GM19328 (cell line): ENCODE data around the gene SEMA3F.
"Not testable (repeated sequence)": the region's sequence is repeated elsewhere in the genome, so short reads cannot be mapped to it uniquely, and the experiment has no call there.

Experiments
- ATAC-seq: cut with Tn5 transposase; IDR thresholded peaks from one replicate; pipeline ENCODE4 v1.9.1; 2021; ENCODE audit warnings: mild to moderate bottlenecking, moderate library complexity; ENCODE audit not compliant: unreplicated experiment

The SEMA3F gene

DNA sequence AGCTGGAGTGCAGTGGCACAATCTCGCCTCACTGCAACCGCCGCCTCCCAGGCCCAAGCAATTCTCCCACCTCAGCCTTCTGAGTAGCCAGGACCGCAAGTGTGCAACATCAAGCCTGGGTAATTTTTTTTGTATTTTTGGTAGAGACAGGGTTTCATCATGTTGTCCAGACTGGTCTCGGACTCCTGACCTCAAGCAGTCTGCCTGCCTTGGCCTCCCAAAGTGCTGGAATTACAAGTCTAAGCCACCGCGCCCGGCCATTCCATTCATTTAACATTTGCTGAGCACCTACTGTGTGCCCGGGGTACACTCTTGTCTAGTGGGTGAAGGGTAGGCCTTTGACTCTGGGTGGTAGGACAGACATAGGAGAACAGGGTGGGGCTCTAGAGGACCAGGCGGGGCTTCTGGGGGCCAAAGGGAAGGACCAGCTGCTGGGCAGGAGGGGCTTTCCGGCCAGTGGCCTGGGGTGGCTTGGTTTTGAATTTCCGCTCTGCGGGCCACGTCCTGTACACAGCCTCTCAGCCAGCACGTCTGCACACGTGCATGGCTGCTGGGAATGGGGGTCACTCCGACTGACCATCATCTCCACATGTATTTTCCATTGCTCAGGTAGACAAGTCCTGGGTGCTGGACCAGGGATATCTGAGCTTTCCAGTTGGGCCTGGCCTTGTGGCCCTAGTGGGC lies 52.4 kb downstream of the SEMA3F start:
- ATAC-seq = no peak

GRCh38 chr3:50208677-50209344 lies 53.7 kb downstream of the SEMA3F start:
- no peak for ATAC-seq

DNA sequence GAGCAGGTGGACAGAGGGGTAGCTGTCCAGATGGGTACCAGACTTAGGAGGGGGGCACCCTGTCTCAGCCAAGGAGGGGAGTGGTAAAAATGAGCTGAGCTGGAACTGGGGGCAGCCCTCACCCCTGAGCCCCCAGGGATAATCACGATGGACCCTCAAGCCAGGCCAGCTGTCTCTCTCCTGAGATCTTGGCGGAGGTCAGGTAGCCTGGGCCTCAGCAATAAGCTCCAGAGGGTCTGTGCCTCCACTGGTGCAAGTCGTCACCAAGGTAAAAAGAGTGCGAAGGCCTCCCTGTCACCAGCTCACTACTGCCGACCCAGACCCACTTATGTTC lies 55.0 kb downstream of the SEMA3F start:
- ATAC-seq = no peak

GRCh38 chr3:50210510-50211367 lies 55.6 kb downstream of the SEMA3F start:
- ATAC-seq = no peak

DNA sequence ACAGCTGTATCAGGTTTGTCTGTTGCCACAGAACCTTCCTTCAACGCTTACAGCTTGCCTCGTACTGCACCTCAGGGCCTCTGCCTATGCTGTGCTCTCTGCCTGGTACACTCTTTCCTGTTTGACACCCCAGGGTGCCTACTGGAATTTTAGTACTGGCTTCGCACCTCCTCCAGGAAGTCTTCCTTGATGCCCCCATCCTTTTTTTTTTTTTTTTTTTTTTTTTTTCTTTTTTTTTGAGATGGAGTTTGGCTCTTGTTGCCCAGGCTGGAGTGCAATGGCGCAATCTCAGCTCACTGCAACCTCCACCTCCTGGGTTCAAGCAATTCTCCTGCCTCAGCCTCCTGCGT lies 56.2 kb downstream of the SEMA3F start:
- ATAC-seq = not testable (repeated sequence)

- ATAC-seq = no peak
These were observed 56.8 kb downstream of the SEMA3F start for GRCh38 chr3:50211930-50212329.

DNA sequence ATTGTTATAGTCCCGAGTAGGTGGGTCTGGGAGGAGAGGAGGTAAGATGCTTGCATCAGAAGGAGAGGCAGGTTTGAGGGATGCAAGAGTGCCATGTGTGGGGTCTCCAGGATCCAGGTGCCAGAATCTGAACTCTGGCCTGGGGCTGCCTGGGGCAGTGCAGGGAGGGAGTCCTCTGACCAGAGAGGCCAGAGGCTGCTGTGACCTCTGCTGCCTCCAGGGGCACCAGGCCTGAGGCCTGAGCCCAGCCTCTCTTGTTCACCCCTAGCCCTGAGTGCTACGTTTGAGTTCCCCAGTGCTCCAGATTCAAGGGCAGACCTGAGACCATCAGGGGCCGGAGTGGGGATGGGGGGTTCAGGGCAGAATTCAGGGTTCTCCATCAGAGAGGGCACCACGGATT lies 57.4 kb downstream of the SEMA3F start:
- ATAC-seq = no peak

DNA sequence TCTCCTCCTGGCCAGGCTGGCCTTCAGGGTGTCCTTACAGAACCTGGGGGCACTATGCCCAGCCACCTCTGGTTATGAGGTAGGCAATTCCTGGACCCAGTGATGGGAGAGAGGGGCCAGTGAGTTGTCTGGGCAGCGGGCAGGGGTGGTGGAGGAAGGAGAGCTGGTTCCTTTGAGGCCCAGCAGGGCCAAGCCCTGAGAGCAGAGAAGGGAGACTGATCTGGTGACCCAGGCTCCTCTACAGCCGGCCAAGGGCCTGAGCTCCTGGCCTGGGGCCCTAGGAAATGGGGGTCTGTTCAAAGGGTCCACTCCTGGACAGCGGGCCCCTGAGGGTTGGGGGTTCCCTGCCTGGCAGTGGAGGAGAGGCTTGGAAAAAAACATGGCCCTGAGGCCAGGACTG lies 57.8 kb downstream of the SEMA3F start:
- no peak for ATAC-seq

GRCh38 chr3:50213373-50213772 lies 58.2 kb downstream of the SEMA3F start:
- ATAC-seq = no peak

DNA sequence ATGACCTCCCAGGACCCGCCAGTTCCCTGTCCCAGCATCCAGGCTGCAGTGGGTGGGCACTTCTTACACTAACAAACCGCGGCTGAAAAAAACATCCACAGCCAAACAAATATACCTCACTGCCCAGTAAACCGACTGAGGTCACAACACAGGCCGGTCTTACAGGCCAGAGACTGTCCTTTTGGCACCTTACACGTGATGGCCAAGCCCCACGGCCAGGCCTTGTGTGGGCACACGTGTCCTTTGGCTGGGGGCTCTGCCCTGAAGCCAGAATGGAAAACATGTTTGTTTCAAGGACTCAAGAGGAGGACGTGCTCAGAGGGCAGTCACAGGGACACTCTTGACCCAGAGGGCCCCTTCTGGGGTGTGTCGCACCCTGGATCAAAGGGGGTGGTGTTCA lies 59.7 kb downstream of the SEMA3F start:
- ATAC-seq = no peak

DNA sequence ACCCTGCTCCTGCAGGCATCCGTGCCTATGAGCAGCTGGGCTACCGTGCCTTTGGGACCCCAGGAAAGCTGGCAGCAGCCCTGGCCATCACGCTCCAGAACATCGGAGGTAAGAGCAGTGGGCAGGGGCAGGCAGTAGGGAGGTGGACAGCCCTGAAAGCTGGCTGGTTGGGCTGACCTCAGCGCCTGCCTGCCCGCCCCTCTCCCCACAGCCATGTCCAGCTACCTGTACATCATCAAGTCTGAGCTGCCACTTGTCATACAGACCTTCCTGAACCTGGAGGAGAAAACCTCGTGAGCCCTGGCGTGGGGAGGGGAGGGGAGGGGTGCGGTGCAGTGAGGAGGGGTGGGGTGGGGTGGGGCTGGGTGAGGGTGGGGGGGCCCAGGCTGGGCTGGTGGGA lies 60.4 kb downstream of the SEMA3F start:
- ATAC-seq = no peak

GRCh38 chr3:50217681-50218080 lies 62.6 kb downstream of the SEMA3F start:
- ATAC-seq = no peak

DNA sequence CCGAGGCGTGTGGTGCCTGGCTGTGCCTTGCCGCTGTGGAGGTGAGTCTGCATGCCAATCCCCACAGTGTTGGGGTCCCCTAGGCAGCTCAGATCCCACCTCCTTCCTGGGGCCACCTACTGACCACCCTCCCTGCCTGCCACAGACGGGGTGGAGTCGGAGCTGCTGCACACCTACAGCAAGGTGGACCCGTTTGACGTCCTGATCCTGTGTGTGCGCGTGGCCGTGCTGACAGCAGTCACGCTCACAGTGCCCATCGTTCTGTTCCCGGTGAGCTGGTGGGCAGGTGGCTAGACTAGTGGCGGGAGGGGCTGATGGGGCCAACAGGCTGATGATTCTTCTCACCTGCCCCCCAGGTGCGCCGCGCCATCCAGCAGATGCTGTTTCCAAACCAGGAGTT lies 63.3 kb downstream of the SEMA3F start:
- ATAC-seq = no peak

GRCh38 chr3:50219285-50219684 lies 64.2 kb downstream of the SEMA3F start:
- ATAC-seq = no peak

GRCh38 chr3:50220109-50220508 lies 65.0 kb downstream of the SEMA3F start:
- no peak for ATAC-seq

DNA sequence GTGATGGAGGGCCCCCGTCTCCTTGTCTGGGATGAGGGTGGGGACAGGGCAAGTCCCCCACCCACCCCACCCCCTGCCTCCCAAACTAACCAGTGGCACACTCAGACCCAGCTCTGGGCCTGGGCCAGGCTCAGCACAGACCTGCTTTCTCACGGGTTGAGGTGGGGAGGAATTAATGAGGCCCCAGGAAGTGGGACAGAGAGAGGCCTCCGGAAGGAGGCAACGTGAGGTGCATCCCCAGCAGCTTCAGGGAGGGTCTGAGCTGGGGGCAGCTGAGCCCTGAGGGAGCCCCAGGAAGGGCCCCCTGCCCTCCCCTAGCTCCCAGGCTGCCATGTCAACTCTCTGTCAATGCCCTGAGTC lies 65.9 kb downstream of the SEMA3F start:
- no peak for ATAC-seq

GRCh38 chr3:50221411-50222168 lies 66.5 kb downstream of the SEMA3F start:
- no peak for ATAC-seq

DNA sequence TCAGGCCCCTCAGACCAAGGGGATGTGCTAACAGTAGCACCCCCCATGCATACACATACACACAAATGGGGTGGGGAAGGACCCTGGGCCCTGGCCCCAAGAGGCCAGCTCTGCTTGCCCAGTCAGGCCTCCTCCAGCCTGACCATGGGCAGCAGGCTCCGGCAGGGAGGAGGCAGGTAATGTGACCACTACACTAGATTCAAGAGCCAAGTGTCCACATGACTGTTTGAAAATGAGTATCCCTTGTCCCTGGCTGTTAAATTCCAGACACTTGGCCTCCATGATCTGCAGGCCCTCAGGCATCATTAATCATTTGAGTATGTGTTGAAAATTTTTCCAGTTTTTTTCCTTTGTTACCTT lies 67.0 kb downstream of the SEMA3F start:
- no peak for ATAC-seq

DNA sequence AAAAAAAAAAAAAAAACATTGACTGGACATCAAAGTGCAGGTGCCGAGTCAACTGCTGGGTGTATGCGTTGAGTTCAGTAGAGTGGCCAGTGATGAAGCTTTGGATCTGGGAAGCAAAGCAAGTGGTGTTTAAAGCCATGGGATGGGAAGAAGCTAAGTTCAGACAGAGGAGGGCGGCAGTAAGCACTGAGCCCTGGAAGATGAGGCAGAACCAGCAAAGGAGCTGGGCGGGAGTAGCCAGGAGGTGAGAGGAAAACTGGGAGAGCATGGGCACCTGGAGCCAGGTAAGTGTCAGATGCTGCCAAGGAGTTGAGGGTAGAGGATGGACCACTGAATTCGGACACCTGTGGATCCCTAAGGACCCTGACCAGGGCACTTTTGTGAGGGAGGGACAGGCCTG lies 69.5 kb downstream of the SEMA3F start:
- ATAC-seq = no peak

DNA sequence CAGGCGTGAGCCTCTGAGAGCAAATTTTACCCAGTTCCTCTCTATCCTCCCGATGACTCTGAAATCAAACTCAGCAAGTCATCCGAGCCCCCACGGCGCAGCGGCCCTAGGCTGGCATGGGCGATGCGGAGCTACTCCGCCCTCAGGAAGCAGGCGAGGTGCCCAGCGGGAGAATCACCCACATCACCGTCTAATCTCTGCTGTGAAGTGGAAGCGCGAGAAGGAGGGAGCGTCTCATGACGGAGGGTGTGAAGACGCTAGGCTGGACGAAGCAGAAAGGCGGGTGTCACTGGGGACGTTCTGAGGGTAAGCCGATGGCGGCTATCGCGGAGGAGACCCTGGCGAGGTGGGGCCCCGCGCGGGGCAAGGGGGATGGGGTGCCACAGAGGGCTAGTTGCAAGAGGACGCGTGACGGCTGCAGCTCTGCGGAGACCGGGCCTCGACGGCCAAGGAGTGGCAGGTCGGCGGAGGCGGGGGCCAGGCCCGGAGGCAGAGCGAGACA lies 71.8 kb downstream of the SEMA3F start:
- peak; percentile 8 for ATAC-seq
